SK-N-SH treated with all-trans-retinoic acid at 6 μM for 48 hours (cell line): ENCODE data around the gene TAT.

Experiments used
- ATAC-seq: fragments of 200-7000 bp; cut with Tn5 transposase; 3 replicates; pipeline ENCODE4 v1.9.1; 2020; ENCODE audit warnings: mild to moderate bottlenecking, moderate library complexity
- ARNTL ChIP-seq: fragments of 450-650 bp; formaldehyde crosslinking; IDR thresholded peaks from 2 replicates; pipeline ENCODE4 v1.5.0; 2020; ENCODE audit warnings: low read depth, mild to moderate bottlenecking, moderate library complexity, borderline replicate concordance
- BACH2 ChIP-seq: fragments of 250-450 bp; sonication (Bioruptor Pico); IDR thresholded peaks from 2 replicates; pipeline ENCODE4 v1.9.0; 2021; ENCODE audit warnings: mild to moderate bottlenecking, borderline replicate concordance
- CREB5 ChIP-seq: fragments of 250-450 bp; sonication (Bioruptor Pico); IDR thresholded peaks from 2 replicates; pipeline ENCODE4 v1.5.1; 2020; ENCODE audit warnings: low read depth, mild to moderate bottlenecking, moderate library complexity
- CSDC2 ChIP-seq: fragments of 250-450 bp; sonication (Bioruptor Pico); IDR thresholded peaks from 2 replicates; pipeline ENCODE4 v1.5.0; 2020; ENCODE audit warnings: mild to moderate bottlenecking, moderate library complexity
- ESRRG ChIP-seq: fragments of 250-450 bp; sonication (Bioruptor Pico); IDR thresholded peaks from 2 replicates; pipeline ENCODE4 v1.6.1; 2021; ENCODE audit warnings: mild to moderate bottlenecking
- GLIS3 ChIP-seq: fragments of 250-450 bp; sonication (Bioruptor Pico); IDR thresholded peaks from 2 replicates; pipeline ENCODE4 v1.5.0; 2020; ENCODE audit warnings: mild to moderate bottlenecking, moderate library complexity
- ISL1 ChIP-seq: fragments of 250-450 bp; sonication (Bioruptor Pico); IDR thresholded peaks from 2 replicates; pipeline ENCODE4 v2.1.2; 2022; ENCODE audit warnings: mild to moderate bottlenecking, moderate library complexity
- OSR1 ChIP-seq: fragments of 250-450 bp; sonication (Bioruptor Pico); IDR thresholded peaks from 2 replicates; pipeline ENCODE4 v1.8.0; 2022; ENCODE audit warnings: moderate library complexity, mild to moderate bottlenecking, inconsistent platforms
- POU6F1 ChIP-seq: fragments of 250-450 bp; sonication (Bioruptor Pico); IDR thresholded peaks from 2 replicates; pipeline ENCODE4 v1.8.0; 2021; ENCODE audit warnings: low read depth, mild to moderate bottlenecking, moderate library complexity, borderline replicate concordance
- PPARA ChIP-seq: fragments of 250-450 bp; sonication (Bioruptor Pico); IDR thresholded peaks from 2 replicates; pipeline ENCODE4 v1.5.0; 2020; ENCODE audit warnings: mild to moderate bottlenecking, borderline replicate concordance
- RARB ChIP-seq: fragments of 250-450 bp; sonication (Bioruptor Pico); IDR thresholded peaks from 2 replicates; pipeline ENCODE4 v1.8.0; 2021; ENCODE audit warnings: mild to moderate bottlenecking, moderate library complexity
- SNAI2 ChIP-seq: fragments of 250-450 bp; sonication (Bioruptor Pico); IDR thresholded peaks from 2 replicates; pipeline ENCODE4 v1.5.0; 2020; ENCODE audit warnings: mild to moderate bottlenecking, moderate library complexity
- TCF4 ChIP-seq: fragments of 250-450 bp; sonication (Bioruptor Pico); IDR thresholded peaks from 2 replicates; pipeline ENCODE4 v1.8.0; 2021; ENCODE audit warnings: mild to moderate bottlenecking, moderate library complexity, borderline replicate concordance
- TOX ChIP-seq: fragments of 250-450 bp; sonication (Bioruptor Pico); IDR thresholded peaks from 2 replicates; pipeline ENCODE4 v1.8.0; 2021; ENCODE audit warnings: mild to moderate bottlenecking, moderate library complexity, borderline replicate concordance
- TSHZ2 ChIP-seq: fragments of 250-450 bp; sonication (Bioruptor Pico); IDR thresholded peaks from 2 replicates; pipeline ENCODE4 v1.5.0; 2020; ENCODE audit warnings: mild to moderate bottlenecking, moderate library complexity
- ZFP3 ChIP-seq: fragments of 250-450 bp; sonication (Bioruptor Pico); IDR thresholded peaks from 2 replicates; pipeline ENCODE4 v1.5.0; 2020; ENCODE audit warnings: mild to moderate bottlenecking, moderate library complexity
- ZFP30 ChIP-seq: fragments of 450-650 bp; formaldehyde crosslinking; IDR thresholded peaks from 2 replicates; pipeline ENCODE4 v1.5.0; 2022; ENCODE audit warnings: mild to moderate bottlenecking, moderate library complexity
- ZNF565 ChIP-seq: fragments of 450-650 bp; formaldehyde crosslinking; conservative IDR thresholded peaks from 2 replicates; pipeline ENCODE4 v1.5.0; 2020; ENCODE audit warnings: low read depth, mild to moderate bottlenecking, moderate library complexity
- ZNF70 ChIP-seq: fragments of 450-650 bp; formaldehyde crosslinking; IDR thresholded peaks from 2 replicates; pipeline ENCODE4 v1.5.0; 2020; ENCODE audit warnings: mild to moderate bottlenecking, moderate library complexity
- ZNF8 ChIP-seq: fragments of 450-650 bp; formaldehyde crosslinking; IDR thresholded peaks from 2 replicates; pipeline ENCODE4 v1.5.0; 2020; ENCODE audit warnings: mild to moderate bottlenecking, moderate library complexity
- TF ChIP-seq, protein P1 (sequence below): fragments of 250-450 bp; sonication (Bioruptor Pico); IDR thresholded peaks from 2 replicates; pipeline ENCODE4 v1.8.0; 2020; ENCODE audit warnings: mild to moderate bottlenecking, moderate library complexity, borderline replicate concordance
- TF ChIP-seq, protein P2 (sequence below): fragments of 250-450 bp; sonication (Bioruptor Pico); IDR thresholded peaks from 2 replicates; pipeline ENCODE4 v1.5.1; 2021; ENCODE audit warnings: mild to moderate bottlenecking, moderate library complexity

TAT gene

GRCh38 chr16:71573387-71574094, 3.4 kb downstream of the TAT start:
- ATAC-seq, result no peak
- TF ChIP-seq, protein P1, sequence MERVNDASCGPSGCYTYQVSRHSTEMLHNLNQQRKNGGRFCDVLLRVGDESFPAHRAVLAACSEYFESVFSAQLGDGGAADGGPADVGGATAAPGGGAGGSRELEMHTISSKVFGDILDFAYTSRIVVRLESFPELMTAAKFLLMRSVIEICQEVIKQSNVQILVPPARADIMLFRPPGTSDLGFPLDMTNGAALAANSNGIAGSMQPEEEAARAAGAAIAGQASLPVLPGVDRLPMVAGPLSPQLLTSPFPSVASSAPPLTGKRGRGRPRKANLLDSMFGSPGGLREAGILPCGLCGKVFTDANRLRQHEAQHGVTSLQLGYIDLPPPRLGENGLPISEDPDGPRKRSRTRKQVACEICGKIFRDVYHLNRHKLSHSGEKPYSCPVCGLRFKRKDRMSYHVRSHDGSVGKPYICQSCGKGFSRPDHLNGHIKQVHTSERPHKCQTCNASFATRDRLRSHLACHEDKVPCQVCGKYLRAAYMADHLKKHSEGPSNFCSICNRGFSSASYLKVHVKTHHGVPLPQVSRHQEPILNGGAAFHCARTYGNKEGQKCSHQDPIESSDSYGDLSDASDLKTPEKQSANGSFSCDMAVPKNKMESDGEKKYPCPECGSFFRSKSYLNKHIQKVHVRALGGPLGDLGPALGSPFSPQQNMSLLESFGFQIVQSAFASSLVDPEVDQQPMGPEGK (CRISPR knock-in tag), result no peak
- TF ChIP-seq, protein P2, sequence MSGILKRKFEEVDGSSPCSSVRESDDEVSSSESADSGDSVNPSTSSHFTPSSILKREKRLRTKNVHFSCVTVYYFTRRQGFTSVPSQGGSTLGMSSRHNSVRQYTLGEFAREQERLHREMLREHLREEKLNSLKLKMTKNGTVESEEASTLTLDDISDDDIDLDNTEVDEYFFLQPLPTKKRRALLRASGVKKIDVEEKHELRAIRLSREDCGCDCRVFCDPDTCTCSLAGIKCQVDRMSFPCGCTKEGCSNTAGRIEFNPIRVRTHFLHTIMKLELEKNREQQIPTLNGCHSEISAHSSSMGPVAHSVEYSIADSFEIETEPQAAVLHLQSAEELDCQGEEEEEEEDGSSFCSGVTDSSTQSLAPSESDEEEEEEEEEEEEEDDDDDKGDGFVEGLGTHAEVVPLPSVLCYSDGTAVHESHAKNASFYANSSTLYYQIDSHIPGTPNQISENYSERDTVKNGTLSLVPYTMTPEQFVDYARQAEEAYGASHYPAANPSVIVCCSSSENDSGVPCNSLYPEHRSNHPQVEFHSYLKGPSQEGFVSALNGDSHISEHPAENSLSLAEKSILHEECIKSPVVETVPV (CRISPR knock-in tag), result no peak
- TF ChIP-seq CSDC2 (no peak), OSR1 (CRISPR knock-in tag) (no peak), SNAI2 (CRISPR knock-in tag) (no peak), TOX (CRISPR knock-in tag) (no peak), ZFP3 (CRISPR knock-in tag) (no peak), ZNF8 (CRISPR knock-in tag) (no peak), BACH2 (CRISPR knock-in tag) (no peak), ARNTL (CRISPR knock-in tag) (no peak), RARB (CRISPR knock-in tag) (no peak), CREB5 (no peak), PPARA (CRISPR knock-in tag) (no peak), ISL1 (CRISPR knock-in tag) (no peak), POU6F1 (CRISPR knock-in tag) (no peak)
- TF ChIP-seq, all 23 proteins: peak for 0

- ATAC-seq, result no peak
- TF ChIP-seq ESRRG (CRISPR knock-in tag), result no peak
- TF ChIP-seq, protein P2 (CRISPR knock-in tag), result no peak
- no peak for TF ChIP-seq ZFP3 (CRISPR knock-in tag)
- TF ChIP-seq BACH2 (CRISPR knock-in tag), result no peak
- TF ChIP-seq CREB5, result no peak
- TF ChIP-seq ZNF565 (CRISPR knock-in tag), result no peak
- TF ChIP-seq SNAI2 (CRISPR knock-in tag), result no peak
- no peak for TF ChIP-seq ISL1 (CRISPR knock-in tag)
- TF ChIP-seq TOX (CRISPR knock-in tag), result no peak
- TF ChIP-seq TSHZ2, result no peak
- no peak for TF ChIP-seq GLIS3 (CRISPR knock-in tag)
- TF ChIP-seq ZNF70, result no peak
- TF ChIP-seq, protein P1 (CRISPR knock-in tag), result no peak
- no peak for TF ChIP-seq ZFP30 (CRISPR knock-in tag)
- no peak for TF ChIP-seq TCF4 (CRISPR knock-in tag)
- TF ChIP-seq ARNTL (CRISPR knock-in tag), result no peak
Observed at GRCh38 chr16:71572497-71573116, 4.3 kb downstream of the TAT start.
